ENCODE measurements around the gene FBXW12.

Gene FBXW12

DNA sequence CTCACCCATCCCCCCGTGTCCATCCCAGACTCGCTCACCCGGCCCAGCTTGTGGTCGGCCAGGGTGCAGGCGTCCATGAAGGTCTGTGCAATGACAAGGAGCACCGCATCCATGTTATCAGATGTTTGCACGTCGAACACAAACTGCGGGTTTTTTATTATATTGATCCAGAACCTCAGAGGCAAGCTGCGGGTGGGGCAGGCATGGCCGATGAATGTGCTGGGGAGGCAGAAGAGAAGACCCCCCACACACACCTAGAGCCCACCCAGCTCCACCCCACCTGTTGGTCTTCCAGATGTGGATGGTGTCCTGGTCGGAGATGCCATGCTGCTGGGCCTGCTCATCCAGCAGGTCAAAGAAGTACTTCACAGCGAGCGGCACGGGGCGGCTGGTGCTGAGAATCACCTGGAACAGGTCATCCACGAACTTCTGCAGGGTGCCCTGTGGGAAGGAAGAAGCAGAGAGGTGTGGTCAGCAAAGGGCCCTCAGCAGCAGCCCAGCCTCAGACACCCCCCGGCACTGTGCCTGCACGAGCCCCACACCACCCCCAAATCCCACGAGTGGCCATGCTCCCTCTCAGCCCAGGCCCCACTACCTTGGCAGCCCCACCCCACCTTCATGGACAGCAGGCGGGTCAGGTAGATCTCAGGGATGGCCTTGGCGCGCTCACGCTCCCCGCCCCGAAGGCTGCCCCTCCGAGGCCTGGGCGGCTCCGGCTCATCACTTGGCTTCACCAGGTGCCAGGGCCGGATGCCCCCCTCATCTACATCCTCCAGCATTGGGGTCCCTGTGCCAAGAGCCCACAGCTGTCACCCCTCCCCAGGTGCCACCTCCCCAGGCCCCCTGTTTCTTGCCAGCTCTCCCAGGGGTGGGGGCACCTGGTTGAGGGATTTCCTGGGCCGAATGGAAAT, 37.5 kb downstream of the FBXW12 start:
- H3K9ac ChIP-seq (ENCODE audit: low read depth, low read length): no peak overlapping the region
- peaks cover 14% of the 10 kb centered on the region for H3K36me3 ChIP-seq (ENCODE audit: insufficient read depth, low read length)
- no peaks in the 10 kb centered on the region for H3K9me3 ChIP-seq (ENCODE audit: control insufficient read depth, insufficient read depth, low read length)
- H3K4me1 ChIP-seq (ENCODE audit: insufficient read depth, low read length): no peaks in the 10 kb centered on the region

- Histone ChIP-seq H3K36me3 (ENCODE audit: insufficient read depth, low read length) (peaks cover 14% of the 10 kb centered on the region), H3K4me1 (ENCODE audit: insufficient read depth, low read length) (no peaks in the 10 kb centered on the region), H3K9me3 (ENCODE audit: control insufficient read depth, insufficient read depth, low read length) (no peaks in the 10 kb centered on the region), H3K9ac (ENCODE audit: low read depth, low read length) (no peak overlapping the region)
Observed at GRCh38 chr3:48410205-48411040, 38.4 kb downstream of the FBXW12 start.

DNA sequence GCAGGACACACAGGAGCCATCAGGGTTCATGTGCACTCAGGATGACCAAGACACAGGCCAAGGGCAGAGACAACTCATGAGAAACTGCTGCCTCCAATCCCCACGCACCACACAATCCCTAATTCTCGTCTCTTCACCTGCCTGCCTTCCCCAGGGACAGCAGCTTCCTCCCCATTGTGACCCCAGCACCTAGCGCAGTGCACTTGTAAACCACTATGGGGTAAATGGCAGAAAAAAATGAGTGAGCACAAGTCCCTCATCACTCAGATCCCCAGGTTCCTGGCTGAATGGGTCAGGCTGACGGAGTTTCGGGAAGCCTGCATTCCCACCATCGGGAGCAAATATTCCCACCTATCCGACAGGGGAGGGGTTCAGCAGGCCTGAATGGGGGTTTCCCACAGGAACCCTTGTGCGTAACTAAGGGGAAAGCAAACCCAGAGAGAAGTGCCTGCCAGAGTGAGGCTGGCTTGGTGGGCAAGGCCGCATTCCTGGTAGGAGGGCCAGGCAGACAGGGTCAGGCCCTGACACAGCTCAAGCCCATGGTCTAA, 39.1 kb downstream of the FBXW12 start:
- Histone ChIP-seq H3K36me3 (ENCODE audit: insufficient read depth, low read length) (peaks cover 14% of the 10 kb centered on the region), H3K9me3 (ENCODE audit: control insufficient read depth, insufficient read depth, low read length) (no peaks in the 10 kb centered on the region), H3K9ac (ENCODE audit: low read depth, low read length) (no peak overlapping the region), H3K4me1 (ENCODE audit: insufficient read depth, low read length) (no peaks in the 10 kb centered on the region)

DNA sequence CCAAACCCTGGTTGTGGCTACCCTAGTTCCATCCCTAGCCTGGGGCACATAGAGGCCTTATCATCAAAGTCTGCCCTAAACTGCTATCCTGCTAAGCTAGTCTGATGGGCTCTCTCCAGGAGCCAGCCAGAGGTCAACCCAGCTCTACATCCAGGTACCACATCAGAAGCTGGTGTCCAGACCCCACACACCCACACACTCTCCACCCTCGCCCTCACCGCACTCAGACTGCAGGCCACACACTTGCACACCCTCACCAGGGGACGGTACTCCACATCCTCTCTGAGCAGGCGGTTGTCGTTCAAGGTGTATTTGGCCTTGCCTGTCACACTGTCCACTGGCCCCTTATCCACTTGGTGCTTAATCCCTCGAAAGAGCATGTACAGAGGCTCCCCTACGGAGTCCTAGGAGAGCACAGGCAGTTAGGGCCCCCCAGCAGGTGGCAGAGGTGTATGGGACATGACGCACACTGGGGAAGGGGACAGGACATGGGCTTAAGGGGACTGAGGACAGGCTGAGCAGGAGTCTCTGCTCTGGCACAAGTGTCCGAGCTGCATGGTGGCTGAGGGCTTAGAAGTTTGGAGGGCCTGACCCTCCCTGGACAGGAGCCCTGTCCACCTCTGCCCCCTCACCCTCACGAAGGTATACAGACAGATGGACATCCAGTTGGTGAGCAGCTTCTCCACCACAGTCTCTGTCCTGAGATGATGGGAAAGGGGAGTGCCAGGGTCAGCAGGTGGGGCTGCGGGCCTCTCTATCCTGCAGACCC, 39.8 kb downstream of the FBXW12 start:
- Histone ChIP-seq H3K36me3 (ENCODE audit: insufficient read depth, low read length) (peaks cover 14% of the 10 kb centered on the region), H3K4me1 (ENCODE audit: insufficient read depth, low read length) (no peaks in the 10 kb centered on the region), H3K9ac (ENCODE audit: low read depth, low read length) (no peak overlapping the region), H3K9me3 (ENCODE audit: control insufficient read depth, insufficient read depth, low read length) (no peaks in the 10 kb centered on the region)

- H3K9me3 ChIP-seq (ENCODE audit: control insufficient read depth, insufficient read depth, low read length): no peaks in the 10 kb centered on the region
- H3K4me1 ChIP-seq (ENCODE audit: insufficient read depth, low read length): no peaks in the 10 kb centered on the region
- peaks cover 14% of the 10 kb centered on the region for H3K36me3 ChIP-seq (ENCODE audit: insufficient read depth, low read length)
- no peak overlapping the region for H3K9ac ChIP-seq (ENCODE audit: low read depth, low read length)
Observed at GRCh38 chr3:48412375-48413001, 40.5 kb downstream of the FBXW12 start.

DNA sequence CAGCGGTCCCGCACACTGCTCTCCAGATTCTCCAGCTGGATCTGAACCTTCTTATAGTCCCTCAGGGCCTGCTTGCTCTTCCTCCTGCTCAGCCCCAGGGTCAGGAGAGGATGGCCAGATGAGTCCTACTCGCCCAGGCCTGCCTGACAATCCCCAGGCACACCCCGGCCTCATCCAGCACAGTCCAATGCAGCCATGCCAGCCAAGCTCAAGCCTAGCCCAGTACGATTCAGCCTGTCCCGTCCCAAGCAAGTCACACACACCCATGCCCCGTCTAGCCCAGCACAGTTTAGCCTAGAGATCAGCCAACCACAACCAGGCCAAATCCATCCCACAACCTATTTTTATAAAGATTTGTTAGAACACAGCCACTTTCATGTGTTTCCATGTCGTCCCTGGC, 41.1 kb downstream of the FBXW12 start:
- H3K4me1 ChIP-seq (ENCODE audit: insufficient read depth, low read length): no peaks in the 10 kb centered on the region
- no peak overlapping the region for H3K9ac ChIP-seq (ENCODE audit: low read depth, low read length)
- peaks cover 14% of the 10 kb centered on the region for H3K36me3 ChIP-seq (ENCODE audit: insufficient read depth, low read length)
- H3K9me3 ChIP-seq (ENCODE audit: control insufficient read depth, insufficient read depth, low read length): no peaks in the 10 kb centered on the region

DNA sequence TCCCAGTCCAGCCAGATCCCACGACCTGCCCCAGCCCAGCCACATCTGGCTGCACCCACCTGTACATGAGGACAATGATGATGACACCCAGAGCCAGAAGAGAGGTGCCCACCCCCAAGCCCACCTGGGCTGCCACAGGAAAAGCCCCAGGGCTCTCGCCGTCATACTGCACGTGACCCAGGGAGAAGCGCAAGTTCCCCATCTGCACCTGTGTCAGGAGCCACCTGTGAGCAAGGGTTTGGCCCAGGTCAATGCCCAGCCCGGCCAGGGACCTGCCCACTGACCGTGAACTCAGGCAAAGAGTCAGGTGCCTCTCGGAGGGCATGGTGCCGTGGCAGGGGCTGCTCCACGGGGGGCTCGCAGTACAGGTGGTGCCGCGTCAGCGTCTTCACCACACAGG, 41.6 kb downstream of the FBXW12 start:
- Histone ChIP-seq H3K4me1 (ENCODE audit: insufficient read depth, low read length) (no peaks in the 10 kb centered on the region), H3K9me3 (ENCODE audit: control insufficient read depth, insufficient read depth, low read length) (no peaks in the 10 kb centered on the region), H3K36me3 (ENCODE audit: insufficient read depth, low read length) (peaks cover 8% of the 10 kb centered on the region), H3K9ac (ENCODE audit: low read depth, low read length) (no peak overlapping the region)

GRCh38 chr3:48414376-48415250, 42.6 kb downstream of the FBXW12 start:
- peaks cover 3% of the 10 kb centered on the region; the same call in 1 of the 2 replicates for H3K36me3 ChIP-seq (ENCODE audit: insufficient read depth, low read length)
- H3K9ac ChIP-seq (ENCODE audit: low read depth, low read length): no peak overlapping the region
- H3K9me3 ChIP-seq (ENCODE audit: control insufficient read depth, insufficient read depth, low read length): no peaks in the 10 kb centered on the region
- H3K4me1 ChIP-seq (ENCODE audit: insufficient read depth, low read length): no peaks in the 10 kb centered on the region

GRCh38 chr3:48415251-48415953, 43.4 kb downstream of the FBXW12 start:
- H3K4me1 ChIP-seq (ENCODE audit: insufficient read depth, low read length): no peaks in the 10 kb centered on the region
- H3K36me3 ChIP-seq (ENCODE audit: insufficient read depth, low read length): peaks cover 3% of the 10 kb centered on the region; the same call in 1 of the 2 replicates
- H3K9me3 ChIP-seq (ENCODE audit: control insufficient read depth, insufficient read depth, low read length): no peaks in the 10 kb centered on the region
- H3K9ac ChIP-seq (ENCODE audit: low read depth, low read length): no peak overlapping the region

GRCh38 chr3:48416091-48416505, 44.1 kb downstream of the FBXW12 start:
- Histone ChIP-seq H3K4me1 (ENCODE audit: insufficient read depth, low read length) (no peaks in the 10 kb centered on the region), H3K9me3 (ENCODE audit: control insufficient read depth, insufficient read depth, low read length) (no peaks in the 10 kb centered on the region), H3K9ac (ENCODE audit: low read depth, low read length) (no peak overlapping the region), H3K36me3 (ENCODE audit: insufficient read depth, low read length) (peaks cover 3% of the 10 kb centered on the region; the same call in 1 of the 2 replicates)

DNA sequence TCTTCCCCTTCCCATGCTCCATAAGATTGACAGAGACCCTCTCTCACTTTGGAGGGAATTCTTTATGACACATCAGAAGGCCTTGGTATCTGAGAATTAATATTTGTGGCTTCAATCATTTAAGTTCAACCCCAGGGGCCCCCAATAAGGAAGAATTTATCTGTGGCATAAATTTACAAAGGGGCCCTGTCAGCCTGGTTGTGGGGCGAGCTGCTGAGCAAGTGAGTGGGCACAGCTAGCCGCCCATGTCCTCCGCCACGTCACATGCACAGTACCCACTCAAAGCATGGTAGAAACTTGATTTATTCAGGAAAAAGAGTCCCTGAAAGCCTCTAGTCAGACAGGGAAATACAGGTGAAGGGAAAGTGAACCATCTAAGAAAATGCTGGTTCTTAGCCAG, 44.5 kb downstream of the FBXW12 start:
- Histone ChIP-seq H3K36me3 (ENCODE audit: insufficient read depth, low read length) (no peaks in the 10 kb centered on the region; the same call in 1 of the 2 replicates), H3K4me1 (ENCODE audit: insufficient read depth, low read length) (no peaks in the 10 kb centered on the region), H3K9ac (ENCODE audit: low read depth, low read length) (no peak overlapping the region), H3K9me3 (ENCODE audit: control insufficient read depth, insufficient read depth, low read length) (no peaks in the 10 kb centered on the region)

GRCh38 chr3:48417529-48418108, 45.6 kb downstream of the FBXW12 start:
- H3K9me3 ChIP-seq (ENCODE audit: control insufficient read depth, insufficient read depth, low read length): no peaks in the 10 kb centered on the region
- no peaks in the 10 kb centered on the region for H3K4me1 ChIP-seq (ENCODE audit: insufficient read depth, low read length)
- no peaks in the 10 kb centered on the region; the same call in 1 of the 2 replicates for H3K36me3 ChIP-seq (ENCODE audit: insufficient read depth, low read length)
- no peak overlapping the region for H3K9ac ChIP-seq (ENCODE audit: low read depth, low read length)

Measured in ES-I3 (cell line).